Vagina (tissue), 2 donors: Measurements from ENCODE around the gene CISH. TPM values are rescaled to one million over a fixed set of nuclear protein-coding genes. Genes with fewer than 3 reads are reported as not detected.

Experiments
- DNase-seq, 2 donors: peaks; one replicate each; pipeline ENCODE4 v3.0.0-alpha.2; 2017; ENCODE audit errors: extremely low spot score in 2 of 2
- H3K27ac ChIP-seq: fragments of 200-600 bp; sonication (generic); one replicate; pipeline ENCODE4 v1.5.1; 2019
- H3K27me3 ChIP-seq: fragments of 200-600 bp; sonication (generic); one replicate; pipeline ENCODE4 v1.5.1; 2019
- H3K36me3 ChIP-seq, 2 donors: fragments of 200-600 bp; sonication (generic); one replicate each; pipeline ENCODE4 v1.5.1; 2017 to 2019
- H3K4me1 ChIP-seq: fragments of 200-600 bp; sonication (generic); one replicate; pipeline ENCODE4 v1.5.1; 2019
- H3K4me3 ChIP-seq, 2 donors: fragments of 200-600 bp; sonication (generic); 1 replicate in 1 of 2; 2 replicates in 1 of 2; pipeline ENCODE4 v1.5.1; 2016 to 2019
- H3K9me3 ChIP-seq: fragments of 200-600 bp; sonication (generic); one replicate; pipeline ENCODE4 v1.5.1; 2019
- POLR2A ChIP-seq, 2 donors: fragments of 450-650 bp; IDR thresholded peaks; one replicate each; pipeline ENCODE4 v1.6.1; 2017; ENCODE audit warnings: antibody characterized with exemption in 2 of 2, mild to moderate bottlenecking in 2 of 2, moderate library complexity in 2 of 2
- POLR2AphosphoS5 ChIP-seq, 2 donors: sonication (generic); formaldehyde crosslinking; IDR thresholded peaks; one replicate each; pipeline ENCODE4 v1.9.0; 2017; ENCODE audit warnings: antibody characterized with exemption in 2 of 2, mild to moderate bottlenecking in 2 of 2, low read depth in 1 of 2; ENCODE audit not compliant: insufficient read depth in 1 of 2
- intact Hi-C: fragments of 100-400 bp; cut with DNase I; formaldehyde crosslinking; loops from one replicate; pipeline ENCODE4 v1.15.1; 2023
- total RNA-seq: library from RNA; depleted of rRNA; stranded (reverse); fragments of >200 nt; gene quantifications from one replicate; pipeline ENCODE4 v1.2.3, GENCODE V29; 2016
- TF ChIP-seq, protein P1 (sequence below), 3 experiments: fragments of 450-650 bp in 2 of 3; fragments of 200-600 bp in 1 of 3; sonication (generic) in 1 of 3; IDR thresholded peaks; one replicate each; pipeline ENCODE4 v1.5.1; 2017 to 2019; ENCODE audit warnings: antibody characterized with exemption in 3 of 3, mild to moderate bottlenecking in 2 of 3, moderate library complexity in 2 of 3

Gene CISH
- total RNA-seq, 1 donor from 2014 or later, result 21.9 TPM

DNA sequence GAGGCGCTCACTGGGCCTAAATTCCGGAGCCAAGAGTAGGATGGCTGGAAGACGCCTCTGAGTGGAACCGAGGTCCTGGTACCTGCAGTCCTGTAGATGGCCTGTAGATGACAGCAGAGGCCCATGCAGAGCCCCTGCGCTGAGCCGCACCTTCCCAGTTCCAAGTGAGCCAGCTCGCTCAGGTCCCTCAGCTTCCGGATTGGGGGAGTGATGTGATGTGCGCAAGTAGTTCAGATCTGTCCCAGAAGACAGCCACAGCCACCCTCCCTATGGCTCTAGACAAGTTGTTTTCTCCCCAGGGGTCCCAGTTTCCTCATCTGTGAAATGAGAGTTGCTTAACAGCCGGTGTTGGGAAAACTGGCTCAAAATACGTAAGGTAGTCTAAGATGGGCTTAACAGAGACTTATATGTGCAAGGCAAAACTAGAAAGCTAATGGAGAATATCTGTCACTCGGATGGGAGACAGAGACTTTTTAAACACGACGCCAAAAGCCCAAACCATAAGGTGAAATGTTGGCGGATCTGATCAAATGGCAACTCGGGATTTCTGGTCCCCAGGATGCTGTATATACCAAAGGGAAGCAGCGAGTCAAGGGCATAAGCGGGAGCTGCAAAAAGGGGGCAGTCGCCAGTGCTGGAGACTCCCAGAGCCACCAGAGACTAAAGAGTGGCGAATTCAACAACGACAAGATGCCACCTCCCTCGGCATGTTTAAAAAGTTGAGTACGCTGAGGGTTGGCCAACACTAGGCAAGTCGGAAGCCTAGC lies 4.6 kb upstream of the CISH start:
- Histone ChIP-seq H3K4me1 (peaks cover 57% of the 10 kb centered on the region), H3K9me3 (no peaks in the 10 kb centered on the region), H3K27ac (peak overlapping the region; percentile 94), H3K4me3 (peak overlapping the region; percentile 83 to 98), H3K36me3 (no peaks in the 10 kb centered on the region), H3K27me3 (no peaks in the 10 kb centered on the region)
- TF ChIP-seq POLR2A (IDR thresholded peaks at IDR 0.05), result no peak
- TF ChIP-seq POLR2AphosphoS5 (IDR thresholded peaks at IDR 0.05; ENCODE audit: insufficient read depth in 1 of 2, low read depth in 1 of 2), result peak in 1 of 2 donors; percentile 18
- TF ChIP-seq, protein P1, sequence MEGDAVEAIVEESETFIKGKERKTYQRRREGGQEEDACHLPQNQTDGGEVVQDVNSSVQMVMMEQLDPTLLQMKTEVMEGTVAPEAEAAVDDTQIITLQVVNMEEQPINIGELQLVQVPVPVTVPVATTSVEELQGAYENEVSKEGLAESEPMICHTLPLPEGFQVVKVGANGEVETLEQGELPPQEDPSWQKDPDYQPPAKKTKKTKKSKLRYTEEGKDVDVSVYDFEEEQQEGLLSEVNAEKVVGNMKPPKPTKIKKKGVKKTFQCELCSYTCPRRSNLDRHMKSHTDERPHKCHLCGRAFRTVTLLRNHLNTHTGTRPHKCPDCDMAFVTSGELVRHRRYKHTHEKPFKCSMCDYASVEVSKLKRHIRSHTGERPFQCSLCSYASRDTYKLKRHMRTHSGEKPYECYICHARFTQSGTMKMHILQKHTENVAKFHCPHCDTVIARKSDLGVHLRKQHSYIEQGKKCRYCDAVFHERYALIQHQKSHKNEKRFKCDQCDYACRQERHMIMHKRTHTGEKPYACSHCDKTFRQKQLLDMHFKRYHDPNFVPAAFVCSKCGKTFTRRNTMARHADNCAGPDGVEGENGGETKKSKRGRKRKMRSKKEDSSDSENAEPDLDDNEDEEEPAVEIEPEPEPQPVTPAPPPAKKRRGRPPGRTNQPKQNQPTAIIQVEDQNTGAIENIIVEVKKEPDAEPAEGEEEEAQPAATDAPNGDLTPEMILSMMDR (IDR thresholded peaks at IDR 0.05), result peak; percentile 98
- no peak for DNase-seq
- intact Hi-C loops, result loop anchor here (5.0 kb wide), 2 partner anchors 771 to 816 kb away; partner anchors contain the start of gene MANF

DNA sequence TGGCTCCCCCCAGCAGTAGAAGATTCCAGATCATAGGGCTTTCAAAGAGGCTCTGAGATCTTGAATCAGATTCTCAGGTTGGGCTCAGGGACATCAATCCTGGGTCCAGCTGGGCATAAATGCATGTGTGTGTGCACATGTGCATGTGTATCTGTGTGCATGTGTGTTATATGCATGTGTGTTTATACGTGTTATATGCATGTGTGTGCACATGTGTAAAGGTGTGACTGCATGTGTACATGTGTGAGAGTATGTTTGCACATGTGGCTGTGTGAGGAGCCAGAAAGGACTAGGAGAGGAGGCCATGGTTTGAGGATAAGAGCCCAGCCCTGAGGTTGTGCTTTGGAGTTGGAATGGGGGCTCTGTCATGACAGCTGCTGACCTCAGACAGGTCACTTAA lies 3.6 kb upstream of the CISH start:
- no peaks in the 10 kb centered on the region for H3K9me3 ChIP-seq
- DNase-seq, result no peak
- no peaks in the 10 kb centered on the region for H3K27me3 ChIP-seq
- no peaks in the 10 kb centered on the region for H3K36me3 ChIP-seq
- no peak overlapping the region for H3K4me3 ChIP-seq
- H3K4me1 ChIP-seq, result peaks cover 61% of the 10 kb centered on the region
- TF ChIP-seq, protein P1 (IDR thresholded peaks at IDR 0.05), result no peak
- TF ChIP-seq POLR2AphosphoS5 (IDR thresholded peaks at IDR 0.05; ENCODE audit: insufficient read depth in 1 of 2, low read depth in 1 of 2) (no peak), POLR2A (IDR thresholded peaks at IDR 0.05) (no peak)
- intact Hi-C loops, result loop anchor here (5.0 kb wide), 2 partner anchors 772 to 817 kb away; partner anchors contain the start of gene MANF
- no peak overlapping the region for H3K27ac ChIP-seq

DNA sequence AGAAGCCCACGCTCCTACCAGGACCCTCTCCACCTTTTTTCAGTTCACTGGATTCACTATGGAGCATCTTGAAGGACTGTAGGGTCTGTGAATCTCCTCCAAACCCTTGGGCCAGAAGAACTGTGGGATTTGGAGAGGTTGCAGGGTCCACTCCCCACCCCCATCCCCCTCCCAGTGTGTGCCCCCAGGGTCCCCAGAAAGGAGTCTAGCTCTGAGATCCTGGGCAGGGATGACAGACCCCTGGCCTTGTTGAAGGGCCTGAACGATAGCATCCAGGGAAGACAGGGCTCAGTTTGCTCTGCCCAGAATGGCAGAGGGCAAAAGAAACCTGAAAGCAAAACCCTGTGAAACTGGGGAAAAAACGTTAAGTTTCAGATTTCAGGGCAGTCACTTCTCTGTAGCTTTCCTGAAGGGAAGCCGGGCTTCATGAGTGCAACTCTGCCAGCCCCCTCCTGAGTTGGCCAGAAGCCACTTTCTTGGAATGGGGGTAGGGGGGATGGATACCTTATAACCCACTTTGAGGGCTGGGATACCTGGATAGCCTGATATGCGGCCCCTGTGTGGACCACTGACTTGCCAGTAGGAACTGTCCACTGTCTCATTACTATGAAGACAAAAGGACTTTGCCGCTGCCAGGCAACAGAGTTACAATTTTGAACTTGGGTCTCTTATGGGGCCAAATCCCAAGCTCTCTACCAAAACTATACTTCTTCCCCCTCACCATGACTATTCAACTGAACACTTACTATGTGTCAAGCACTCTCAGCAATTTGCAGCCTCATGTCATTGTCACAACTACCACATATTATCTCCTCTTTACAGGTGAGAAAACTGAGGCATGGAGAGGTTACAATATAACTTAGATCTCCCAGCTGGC lies 1.6 kb upstream of the CISH start:
- H3K27me3 ChIP-seq, result no peaks in the 10 kb centered on the region
- no peak overlapping the region for H3K4me3 ChIP-seq
- peak overlapping the region; percentile 91 for H3K27ac ChIP-seq
- peaks cover 62% of the 10 kb centered on the region for H3K4me1 ChIP-seq
- no peak for TF ChIP-seq POLR2AphosphoS5 (IDR thresholded peaks at IDR 0.05; ENCODE audit: insufficient read depth in 1 of 2, low read depth in 1 of 2)
- no peak for TF ChIP-seq POLR2A (IDR thresholded peaks at IDR 0.05)
- TF ChIP-seq, protein P1 (IDR thresholded peaks at IDR 0.05), result no peak
- DNase-seq, result no peak
- no peaks in the 10 kb centered on the region for H3K36me3 ChIP-seq
- no peaks in the 10 kb centered on the region for H3K9me3 ChIP-seq
- intact Hi-C loops, result loop anchor here (1.0 kb wide), 1 partner anchor 42 kb away; no protein-coding TSS in a partner anchor

DNA sequence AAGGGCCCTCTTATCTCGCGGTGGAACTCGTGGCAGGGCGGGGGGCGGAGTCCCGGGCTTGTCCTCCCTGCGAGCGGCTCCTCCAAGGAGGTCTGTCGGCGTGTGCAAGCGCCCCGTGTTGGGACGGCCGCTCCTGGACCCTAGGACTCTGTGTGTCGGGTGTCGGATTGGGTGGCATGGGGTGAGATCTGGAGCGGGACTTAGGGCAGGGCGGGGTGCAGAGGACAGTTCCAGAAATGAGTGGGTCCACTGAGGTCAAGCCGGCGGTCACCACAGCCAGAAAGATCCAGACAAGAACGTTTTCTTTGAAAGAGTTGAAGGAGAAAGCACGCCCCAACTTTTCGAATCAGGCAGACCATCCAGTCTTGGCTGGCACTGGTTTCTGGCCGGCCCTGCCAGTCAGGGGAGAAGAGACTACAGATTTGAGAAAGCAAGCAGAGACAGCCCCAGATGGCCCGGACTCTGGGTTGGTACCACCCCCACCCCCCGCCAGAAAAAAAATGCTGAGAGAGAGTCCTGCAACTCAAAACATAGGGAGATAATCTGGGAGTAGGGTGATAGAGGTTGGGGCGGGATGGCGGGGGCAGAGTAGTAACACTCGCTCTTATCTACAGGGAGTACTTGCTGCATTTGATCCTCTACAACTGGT lies 784 bp upstream of the CISH start:
- no peak for DNase-seq
- H3K27me3 ChIP-seq, result no peaks in the 10 kb centered on the region
- H3K9me3 ChIP-seq, result no peaks in the 10 kb centered on the region
- H3K27ac ChIP-seq, result peak overlapping the region; percentile 91
- H3K36me3 ChIP-seq, result peaks cover 0 to 6% of the 10 kb centered on the region in 2 donors
- intact Hi-C loops, result loop anchor here (1.0 kb wide), 1 partner anchor 41 kb away; no protein-coding TSS in a partner anchor
- peaks cover 62% of the 10 kb centered on the region for H3K4me1 ChIP-seq
- H3K4me3 ChIP-seq, result peak overlapping the region; percentile 79 to 89
- TF ChIP-seq, protein P1 (IDR thresholded peaks at IDR 0.05), result no peak
- no peak for TF ChIP-seq POLR2A (IDR thresholded peaks at IDR 0.05)
- no peak for TF ChIP-seq POLR2AphosphoS5 (IDR thresholded peaks at IDR 0.05; ENCODE audit: insufficient read depth in 1 of 2, low read depth in 1 of 2)
